GM19455 (cell line): ENCODE measurements around the gene RAD51B.

Experiments
- ATAC-seq: cut with Tn5 transposase; IDR thresholded peaks from one replicate; pipeline ENCODE4 v1.9.1; 2021; ENCODE audit not compliant: unreplicated experiment

Gene RAD51B

DNA sequence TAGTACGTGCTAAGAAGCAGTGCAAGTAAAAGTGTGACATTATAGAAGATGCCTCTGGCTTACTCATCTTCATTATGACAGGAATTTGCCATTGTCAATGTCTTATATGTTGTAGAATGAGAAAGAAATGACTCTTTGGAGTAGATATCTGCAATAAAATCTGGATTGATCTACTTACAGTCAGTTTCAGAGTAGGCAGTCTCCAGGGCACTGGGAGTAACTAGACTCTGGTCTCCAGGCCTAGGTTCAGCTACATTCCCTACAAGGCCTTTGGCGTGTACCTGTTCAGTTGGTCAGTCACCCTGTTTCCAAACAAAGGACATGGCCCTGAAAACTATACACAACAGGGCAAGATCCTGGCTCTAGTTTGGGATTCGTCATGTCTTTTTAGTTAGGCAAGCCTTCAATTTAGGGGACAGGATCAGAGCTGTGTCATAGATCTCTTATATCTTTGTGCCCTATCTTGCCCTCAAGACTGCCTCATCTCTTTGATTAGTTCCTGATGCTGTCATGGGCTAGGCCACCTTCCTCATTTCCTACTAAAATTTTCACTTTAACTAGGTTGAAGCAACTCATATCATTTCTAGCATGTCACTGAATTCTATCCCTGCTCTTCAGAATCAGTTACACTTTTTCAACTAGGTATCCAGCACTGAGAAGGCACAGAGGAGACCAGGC is 410.0 kb downstream of the RAD51B start:
- ATAC-seq = no peak

DNA sequence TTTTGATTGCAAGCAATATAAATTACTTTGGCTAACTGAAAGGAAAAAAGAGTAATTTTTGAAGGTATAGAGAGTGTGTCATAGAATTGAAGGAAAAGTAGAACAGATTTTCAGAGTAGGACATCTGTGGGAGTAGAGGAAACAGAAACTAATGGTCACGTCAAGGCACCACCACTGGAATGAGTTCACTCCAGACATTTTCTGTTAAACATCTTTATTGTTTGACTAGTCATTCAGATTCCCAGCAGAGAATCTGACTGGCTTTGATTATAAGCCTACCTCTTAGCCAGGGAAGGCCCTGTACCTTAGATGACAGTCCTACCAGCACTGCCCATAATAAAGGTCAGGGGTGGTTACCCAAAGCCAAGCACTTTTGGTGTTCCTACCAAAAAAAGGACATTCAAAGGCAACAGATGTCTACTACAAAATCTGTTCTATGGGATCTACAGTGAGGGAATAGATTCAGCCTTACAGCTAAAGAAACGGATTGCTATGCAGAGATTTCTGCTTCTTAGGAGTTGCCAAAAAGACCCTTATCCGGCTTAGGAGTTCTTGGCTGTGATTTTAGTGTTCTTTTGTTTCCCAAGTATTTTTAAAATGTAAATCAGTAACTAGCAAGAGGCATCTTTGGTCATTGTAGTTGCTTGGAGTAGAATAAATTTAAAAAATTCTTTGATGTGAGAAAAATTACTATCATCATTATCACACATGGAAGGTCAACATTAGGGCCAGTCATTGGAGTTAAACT is 410.8 kb downstream of the RAD51B start:
- ATAC-seq = no peak

DNA sequence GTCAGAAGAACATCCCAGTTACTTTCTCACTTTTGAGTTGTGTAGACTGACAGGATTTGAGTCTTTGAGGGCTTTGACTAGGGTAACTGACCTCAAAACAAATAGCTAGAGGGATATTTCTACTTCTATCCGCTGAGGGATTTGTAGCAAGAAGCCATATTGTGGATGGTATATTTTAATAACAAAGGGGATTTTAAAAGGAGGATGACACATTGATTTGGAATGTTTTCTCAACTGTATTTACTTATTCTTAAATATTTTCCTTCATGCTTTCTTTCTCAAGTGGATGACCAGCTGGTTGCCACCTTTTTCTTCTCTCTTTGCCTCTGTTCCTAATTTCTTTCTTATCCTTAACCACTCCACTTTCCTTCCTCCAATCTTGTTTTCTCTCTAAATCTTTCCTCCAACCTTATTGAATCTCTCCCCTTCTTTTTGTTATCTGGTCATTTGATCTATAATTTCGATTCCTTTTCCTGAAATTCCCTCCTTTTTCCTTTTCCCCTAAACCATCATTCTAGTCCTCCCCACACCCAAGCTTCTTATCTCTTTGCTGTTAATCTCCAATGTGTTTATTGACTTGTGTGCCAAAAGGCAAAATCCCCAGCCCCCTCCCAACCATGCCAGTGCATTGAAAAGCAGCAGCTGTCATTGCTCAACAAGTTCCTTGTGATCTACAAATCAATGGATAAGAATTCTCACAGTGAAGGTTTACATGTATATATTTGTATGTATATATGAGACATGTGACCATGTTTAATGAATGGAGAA is 411.6 kb downstream of the RAD51B start:
- ATAC-seq = no peak

GRCh38 chr14:68231898-68232297 is 412.3 kb downstream of the RAD51B start:
- no peak for ATAC-seq

GRCh38 chr14:68232300-68233055 is 412.9 kb downstream of the RAD51B start:
- peak; percentile 69 for ATAC-seq

DNA sequence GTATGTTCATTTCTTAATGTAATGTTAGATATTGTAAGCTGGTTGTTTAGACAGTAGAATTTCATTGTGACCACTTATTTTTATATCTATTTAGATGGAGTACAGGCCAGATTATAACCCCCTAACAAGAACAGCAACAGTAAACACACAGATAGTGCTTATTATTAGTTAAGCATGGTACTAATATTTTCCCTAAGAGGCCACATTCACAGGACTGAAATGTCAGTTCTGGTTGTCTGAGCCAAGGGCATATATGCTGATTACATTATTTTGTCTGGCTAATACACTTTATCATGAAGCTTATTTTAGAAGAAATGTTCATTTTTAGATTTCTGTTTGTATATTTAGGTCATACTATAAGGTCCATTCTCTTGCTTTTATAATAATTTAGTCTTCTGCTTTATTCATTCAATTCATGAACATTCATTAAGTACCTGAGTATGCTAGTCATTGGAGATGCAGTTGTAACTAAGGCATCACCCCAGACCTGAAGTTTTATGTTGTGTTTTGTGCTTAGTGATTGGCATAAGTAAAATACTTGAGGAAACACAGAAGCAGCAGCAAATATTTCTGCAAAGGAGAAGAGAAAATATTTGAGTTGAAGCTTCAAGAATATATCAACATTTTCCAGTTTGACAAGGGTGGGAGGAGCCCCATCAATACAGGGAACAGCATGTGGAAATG is 413.7 kb downstream of the RAD51B start:
- ATAC-seq = no peak

- no peak for ATAC-seq
Observed at GRCh38 chr14:68234101-68234905, 414.7 kb downstream of the RAD51B start.

- no peak for ATAC-seq
Observed at GRCh38 chr14:68235011-68235410, 415.4 kb downstream of the RAD51B start.

DNA sequence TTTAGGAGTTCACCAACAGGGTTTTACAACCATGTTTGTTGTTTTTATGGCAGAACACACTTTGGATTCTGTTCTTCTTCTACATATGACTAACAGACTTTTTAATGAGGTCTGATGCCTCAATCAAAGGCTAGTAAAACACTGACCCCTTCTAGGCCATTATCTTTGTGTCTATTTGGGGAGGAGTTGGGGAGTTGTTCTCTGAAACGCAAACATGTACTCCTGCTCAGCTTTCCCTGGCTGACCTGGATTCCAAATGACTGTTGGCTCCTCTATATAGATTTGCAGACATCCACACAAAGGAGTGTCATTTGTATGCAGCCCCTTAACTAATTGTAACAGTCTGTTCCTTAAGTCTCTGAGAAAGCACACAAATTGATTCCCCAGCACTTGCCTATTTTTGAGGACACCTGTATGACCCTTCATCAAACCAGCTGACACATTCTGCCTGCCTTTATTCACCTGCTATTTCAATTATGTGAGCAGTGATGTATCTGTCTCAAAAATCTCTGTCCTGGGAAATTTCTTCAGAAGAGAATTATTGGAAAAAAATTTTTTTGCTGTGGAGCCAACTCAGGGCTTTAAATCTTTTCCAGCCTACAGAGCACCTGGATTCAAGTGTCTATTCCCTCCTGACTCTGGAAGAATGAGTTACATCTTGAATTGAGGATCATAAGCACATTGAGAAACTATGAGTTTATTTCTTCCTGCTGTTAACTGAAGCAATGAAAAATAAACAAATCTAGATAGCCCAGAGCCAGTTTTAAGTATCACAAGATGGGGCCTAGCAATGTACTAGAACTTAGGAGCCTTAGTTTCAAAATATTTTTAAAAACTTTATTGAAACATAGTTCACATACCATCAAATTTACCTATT is 417.2 kb downstream of the RAD51B start:
- ATAC-seq = no peak

DNA sequence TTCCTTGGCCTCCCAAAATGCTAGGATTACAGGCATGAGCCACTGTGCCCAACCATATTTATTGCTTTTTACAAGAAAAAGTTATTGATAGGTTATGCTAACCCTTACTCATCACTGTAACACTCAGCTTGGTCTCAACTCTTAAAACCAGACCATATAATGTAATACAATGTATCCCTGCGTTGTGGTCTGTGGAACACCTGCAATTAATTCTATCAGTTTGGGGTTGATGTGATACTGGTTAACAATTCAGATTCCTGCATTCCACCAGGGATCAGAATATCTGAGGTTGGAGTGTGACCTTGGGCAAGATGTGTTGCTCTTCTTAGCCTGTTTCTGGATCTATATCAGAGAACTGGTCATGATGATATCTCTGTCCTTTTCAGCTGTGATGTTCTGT is 419.0 kb downstream of the RAD51B start:
- ATAC-seq = no peak

- no peak for ATAC-seq
Observed at GRCh38 chr14:68238976-68239375, 419.4 kb downstream of the RAD51B start.

DNA sequence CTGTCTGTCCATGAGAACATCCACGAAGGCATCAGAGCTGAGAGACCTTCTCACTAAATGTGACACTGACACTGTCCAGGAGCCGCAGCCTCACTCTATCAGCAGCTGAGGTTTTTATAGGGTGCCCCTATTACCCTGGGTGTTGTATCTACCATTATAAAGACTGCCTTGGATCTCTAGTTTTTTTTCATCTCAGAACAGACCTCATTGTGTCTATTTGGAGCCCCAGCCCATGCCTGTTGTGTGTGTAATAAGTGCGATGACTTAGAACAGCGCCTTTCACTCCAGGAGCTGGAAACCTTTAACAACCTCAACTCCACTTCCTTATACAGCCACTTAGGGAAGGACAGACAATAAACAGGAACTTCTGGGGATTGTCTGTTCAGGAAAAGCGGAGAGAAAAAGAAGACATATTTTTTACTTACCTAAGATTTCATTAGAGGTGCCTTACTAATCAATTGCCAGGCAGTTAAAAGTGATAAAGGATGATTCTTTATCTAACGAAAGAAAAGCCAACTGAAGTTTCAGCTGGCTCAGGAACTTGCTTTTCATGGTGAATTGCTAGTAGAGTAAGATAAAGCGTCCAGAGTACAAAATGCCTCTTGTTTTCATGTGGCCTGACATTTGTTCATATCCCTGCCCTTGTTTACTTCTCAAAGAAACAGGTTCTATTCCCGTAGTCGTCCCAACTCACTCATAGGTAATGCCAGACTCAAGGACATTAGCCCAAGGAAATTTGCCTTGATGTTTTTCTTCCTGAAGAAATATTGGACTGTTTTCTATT is 420.6 kb downstream of the RAD51B start:
- ATAC-seq = no peak

DNA sequence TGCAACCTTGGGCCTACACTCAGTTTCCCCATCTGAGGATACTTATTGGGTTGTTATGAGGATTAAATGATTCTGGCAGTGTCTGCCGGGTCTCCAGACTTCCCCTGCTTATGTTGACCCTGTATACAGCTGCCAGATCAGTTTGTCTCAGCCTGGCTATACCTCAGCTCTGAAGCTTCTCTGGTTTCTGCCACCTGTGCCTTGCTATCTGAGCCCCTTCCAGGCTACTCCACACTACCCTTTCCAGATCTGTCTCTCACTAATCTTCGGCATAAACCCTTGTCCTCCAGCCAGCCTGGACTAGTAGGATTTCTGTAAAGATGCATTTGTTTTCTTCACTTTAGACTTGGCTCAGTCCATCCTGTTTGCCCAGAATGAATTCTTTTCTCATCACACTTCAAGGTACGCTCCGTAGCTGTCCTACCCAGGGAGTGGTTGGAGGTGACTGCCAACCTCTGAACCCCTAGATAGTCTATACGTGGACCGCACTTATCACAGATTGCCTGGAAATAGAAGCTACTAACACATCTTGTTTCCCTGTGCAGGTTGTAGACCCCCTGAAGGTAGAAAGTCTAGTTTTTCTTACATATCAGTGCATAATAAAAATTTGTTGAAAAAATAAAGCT is 422.4 kb downstream of the RAD51B start:
- no peak for ATAC-seq

DNA sequence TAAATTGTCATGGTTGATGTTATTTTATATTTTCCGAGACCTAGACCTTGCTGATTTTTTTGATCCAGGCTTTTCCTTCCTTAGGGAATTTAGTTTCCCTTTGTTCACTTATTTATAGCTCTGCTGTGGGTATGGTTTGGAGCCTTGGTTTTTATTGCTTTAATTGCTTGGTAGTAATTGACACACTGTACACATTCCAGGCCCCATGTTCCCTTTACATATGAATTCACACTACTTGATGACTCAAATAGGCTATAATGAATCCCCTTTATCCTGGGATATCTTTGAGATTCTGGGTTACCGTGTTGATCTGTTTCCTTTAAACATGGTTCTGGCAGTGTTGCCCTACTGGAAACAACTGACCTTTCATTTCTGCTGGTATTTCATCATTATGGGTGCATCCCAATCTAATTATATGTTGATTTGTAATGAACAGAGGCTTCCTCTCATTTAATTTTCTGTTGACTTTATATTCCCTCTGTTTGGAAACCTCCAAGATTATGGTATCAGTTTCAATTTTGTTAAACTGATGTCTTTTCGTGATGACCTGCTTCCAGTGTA is 424.0 kb downstream of the RAD51B start:
- no peak for ATAC-seq

- ATAC-seq = no peak
Observed at GRCh38 chr14:68244262-68244980, 424.8 kb downstream of the RAD51B start.
